ENCODE measurements around the gene ZBTB42.

ZBTB42 gene

GRCh38 chr14:104800771-104801519 lies at the start of gene ZBTB42 (continued):
- TF ChIP-seq TSHZ1 (tag by site-specific recombination; IDR thresholded peaks at IDR 0.05; ENCODE audit: borderline replicate concordance): no peak
- TF ChIP-seq BCL6B (tag by site-specific recombination; IDR thresholded peaks at IDR 0.05): no peak
- no peak for TF ChIP-seq ZNF555 (tag by site-specific recombination; conservative IDR thresholded peaks at IDR 0.05)
- no peak for TF ChIP-seq ZNF292 (tag by site-specific recombination; IDR thresholded peaks at IDR 0.05; ENCODE audit: borderline replicate concordance, low read depth)
- no peak for TF ChIP-seq ZNF548 (tag by site-specific recombination; IDR thresholded peaks at IDR 0.05)
- no peak for TF ChIP-seq ZNF140 (tag by site-specific recombination; IDR thresholded peaks at IDR 0.05)
- no peak for TF ChIP-seq HOXC10 (CRISPR knock-in tag; IDR thresholded peaks at IDR 0.05)
- no peak for TF ChIP-seq PBX3 (CRISPR knock-in tag; IDR thresholded peaks at IDR 0.05)
- TF ChIP-seq SCRT1 (tag by site-specific recombination; IDR thresholded peaks at IDR 0.05; ENCODE audit: borderline replicate concordance): no peak
- no peak for TF ChIP-seq ZNF707 (tag by site-specific recombination; IDR thresholded peaks at IDR 0.05)
- no peak for TF ChIP-seq ZNF37A (tag by site-specific recombination; IDR thresholded peaks at IDR 0.05)
- TF ChIP-seq ZNF324 (tag by site-specific recombination; IDR thresholded peaks at IDR 0.05): no peak
- TF ChIP-seq ZNF623 (tag by site-specific recombination; IDR thresholded peaks at IDR 0.05): no peak
- TF ChIP-seq MZF1 (tag by site-specific recombination; IDR thresholded peaks at IDR 0.05; ENCODE audit: borderline replicate concordance): no peak
- TF ChIP-seq ZIC2 (tag by site-specific recombination; IDR thresholded peaks at IDR 0.05): 0 out of 2 replicates have a peak, but pooled peaks have one; percentile 18
- no peak for TF ChIP-seq ZNF837 (tag by site-specific recombination; IDR thresholded peaks at IDR 0.05)
- TF ChIP-seq ZNF350 (tag by site-specific recombination; IDR thresholded peaks at IDR 0.05): no peak
- peak; percentile 30; the same call in 1 of the 2 replicates for TF ChIP-seq ZSCAN30 (tag by site-specific recombination; IDR thresholded peaks at IDR 0.05)
- no peak for TF ChIP-seq ZSCAN16 (tag by site-specific recombination; IDR thresholded peaks at IDR 0.05)
- TF ChIP-seq SP7 (tag by site-specific recombination; IDR thresholded peaks at IDR 0.05): 0 out of 2 replicates have a peak, but pooled peaks have one; percentile 18
- TF ChIP-seq ZNF561 (tag by site-specific recombination; IDR thresholded peaks at IDR 0.05; ENCODE audit: borderline replicate concordance): no peak
- TF ChIP-seq ZBTB7A (tag by site-specific recombination; IDR thresholded peaks at IDR 0.05; ENCODE audit: low read depth): no peak
- no peak for TF ChIP-seq ZNF654 (tag by site-specific recombination; IDR thresholded peaks at IDR 0.05; ENCODE audit: low read depth)
- TF ChIP-seq KLF1 (tag by site-specific recombination; IDR thresholded peaks at IDR 0.05): no peak
- no peak for TF ChIP-seq ZNF174 (tag by site-specific recombination; IDR thresholded peaks at IDR 0.05)
- TF ChIP-seq ZBTB11 (tag by site-specific recombination; conservative IDR thresholded peaks at IDR 0.05; ENCODE audit: low read depth): no peak; the same call in 1 of the 2 replicates
- no peak for TF ChIP-seq ZNF558 (tag by site-specific recombination; IDR thresholded peaks at IDR 0.05)
- TF ChIP-seq ZBTB26 (tag by site-specific recombination; optimal IDR thresholded peaks at IDR 0.05): peak; percentile 90
- TF ChIP-seq ZNF133 (tag by site-specific recombination; IDR thresholded peaks at IDR 0.05): no peak

Data from HEK293 (cell line).